ENCODE data around the gene MALT1. TPM values are rescaled to one million over a fixed set of nuclear protein-coding genes. Genes with fewer than 3 reads are reported as not detected.
"Not testable (repeated sequence)": the region's sequence is repeated elsewhere in the genome, so short reads cannot be mapped to it uniquely, and the experiment has no call there.

Gene MALT1
- 10 to 100 TPM; 26.7 to 33.5 (median 30.1) TPM for polyA plus RNA-seq (ENCODE audit: insufficient read length in 4 of 4)

- peak; percentile 82 to 84 (median 83) for DNase-seq (ENCODE audit: low read depth in 4 of 4, low spot score in 3 of 4)
Observed at GRCh38 chr18:58671111-58671631, at the start of gene MALT1. MALT1 (plus strand) TSS chr18:58671465; CDS start chr18:58671644, 179 bp downstream.

GRCh38 chr18:58624011-58624410 is 47.3 kb upstream of the MALT1 start:
- DNase-seq (ENCODE audit: low read depth in 4 of 4, low spot score in 3 of 4) = no peak

- DNase-seq (ENCODE audit: low read depth in 4 of 4, low spot score in 3 of 4) = no peak
Observed at GRCh38 chr18:58625839-58626238, 45.4 kb upstream of the MALT1 start.

GRCh38 chr18:58630071-58630470 is 41.2 kb upstream of the MALT1 start:
- DNase-seq (ENCODE audit: low read depth in 4 of 4, low spot score in 3 of 4) = no peak

GRCh38 chr18:58631301-58631700 is 40.0 kb upstream of the MALT1 start:
- no peak for DNase-seq (ENCODE audit: low read depth in 4 of 4, low spot score in 3 of 4)

GRCh38 chr18:58632552-58632951 is 38.7 kb upstream of the MALT1 start:
- DNase-seq (ENCODE audit: low read depth in 4 of 4, low spot score in 3 of 4) = no peak

- DNase-seq (ENCODE audit: low read depth in 4 of 4, low spot score in 3 of 4) = no peak
Observed at GRCh38 chr18:58633874-58634273, 37.4 kb upstream of the MALT1 start.

GRCh38 chr18:58635891-58636290 is 35.4 kb upstream of the MALT1 start:
- no peak for DNase-seq (ENCODE audit: low read depth in 4 of 4, low spot score in 3 of 4)

- no peak for DNase-seq (ENCODE audit: low read depth in 4 of 4, low spot score in 3 of 4)
Observed at GRCh38 chr18:58637197-58637596, 34.1 kb upstream of the MALT1 start.

- DNase-seq (ENCODE audit: low read depth in 4 of 4, low spot score in 3 of 4) = no peak
Observed at GRCh38 chr18:58637946-58638345, 33.3 kb upstream of the MALT1 start.

GRCh38 chr18:58638441-58638840 is 32.8 kb upstream of the MALT1 start:
- no peak for DNase-seq (ENCODE audit: low read depth in 4 of 4, low spot score in 3 of 4)

- DNase-seq (ENCODE audit: low read depth in 4 of 4, low spot score in 3 of 4) = no peak
Observed at GRCh38 chr18:58639237-58639636, 32.0 kb upstream of the MALT1 start.

GRCh38 chr18:58639751-58640427 is 31.4 kb upstream of the MALT1 start:
- DNase-seq (ENCODE audit: low read depth in 4 of 4, low spot score in 3 of 4) = no peak

- no peak for DNase-seq (ENCODE audit: low read depth in 4 of 4, low spot score in 3 of 4)
Observed at GRCh38 chr18:58640428-58640805, 30.8 kb upstream of the MALT1 start.

GRCh38 chr18:58640891-58641610 is 30.2 kb upstream of the MALT1 start:
- DNase-seq (ENCODE audit: low read depth in 4 of 4, low spot score in 3 of 4) = no peak

- not testable (repeated sequence) for DNase-seq (ENCODE audit: low read depth in 4 of 4, low spot score in 3 of 4)
Observed at GRCh38 chr18:58643557-58643956, 27.7 kb upstream of the MALT1 start.

- no peak for DNase-seq (ENCODE audit: low read depth in 4 of 4, low spot score in 3 of 4)
Observed at GRCh38 chr18:58645398-58645797, 25.9 kb upstream of the MALT1 start.

- DNase-seq (ENCODE audit: low read depth in 4 of 4, low spot score in 3 of 4) = no peak
Observed at GRCh38 chr18:58646334-58646862, 24.9 kb upstream of the MALT1 start.

- no peak for DNase-seq (ENCODE audit: low read depth in 4 of 4, low spot score in 3 of 4)
Observed at GRCh38 chr18:58649966-58650816, 21.1 kb upstream of the MALT1 start.

GRCh38 chr18:58650830-58651229 is 20.4 kb upstream of the MALT1 start:
- DNase-seq (ENCODE audit: low read depth in 4 of 4, low spot score in 3 of 4) = not testable (repeated sequence)
